Retinal pigment epithelial cell (primary cell): ENCODE results near the gene ZFPL1.

Source experiments
- DNase-seq: peaks from one replicate; pipeline ENCODE4 v3.0.0-alpha.2; 2010; ENCODE audit warnings: low read depth
- H3K4me3 ChIP-seq: 2 replicates; pipeline ENCODE4 v1.5.1; 2011; ENCODE audit warnings: mild to moderate bottlenecking, low read length, control low read depth, moderate library complexity
- TF ChIP-seq, protein P1 (sequence below): conservative IDR thresholded peaks from 2 replicates; pipeline ENCODE4 v1.5.1; 2011; ENCODE audit warnings: low read depth, low read length, control low read depth, inconsistent platforms

The ZFPL1 gene

DNA sequence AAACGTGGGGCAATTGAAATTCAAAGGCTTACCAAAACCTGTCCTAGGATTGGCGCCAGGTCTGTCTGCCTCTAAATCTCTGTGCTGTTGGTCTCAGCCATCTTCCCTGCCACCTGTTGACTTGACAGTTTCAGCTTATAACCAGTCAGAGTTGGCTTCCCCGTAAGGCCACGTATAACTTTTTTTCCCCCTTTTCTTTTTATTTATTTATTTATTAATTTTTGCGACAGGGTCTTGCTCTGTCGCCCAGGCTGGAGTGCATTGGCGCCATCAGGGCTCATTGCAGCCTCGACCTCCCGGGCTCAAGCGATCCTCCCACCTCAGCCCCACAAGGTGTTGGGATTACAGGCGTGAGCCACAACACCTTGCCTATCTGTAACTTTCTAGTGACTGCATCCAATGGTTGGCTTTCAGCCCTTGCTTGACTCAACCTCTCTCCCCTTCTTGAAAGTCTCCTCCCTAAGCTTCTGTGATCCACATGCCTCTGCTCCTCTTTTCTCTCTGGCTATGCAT lies 51.7 kb downstream of the ZFPL1 start:
- H3K4me3 ChIP-seq, result peak overlapping the region; percentile 91
- no peak for DNase-seq
- TF ChIP-seq, protein P1, sequence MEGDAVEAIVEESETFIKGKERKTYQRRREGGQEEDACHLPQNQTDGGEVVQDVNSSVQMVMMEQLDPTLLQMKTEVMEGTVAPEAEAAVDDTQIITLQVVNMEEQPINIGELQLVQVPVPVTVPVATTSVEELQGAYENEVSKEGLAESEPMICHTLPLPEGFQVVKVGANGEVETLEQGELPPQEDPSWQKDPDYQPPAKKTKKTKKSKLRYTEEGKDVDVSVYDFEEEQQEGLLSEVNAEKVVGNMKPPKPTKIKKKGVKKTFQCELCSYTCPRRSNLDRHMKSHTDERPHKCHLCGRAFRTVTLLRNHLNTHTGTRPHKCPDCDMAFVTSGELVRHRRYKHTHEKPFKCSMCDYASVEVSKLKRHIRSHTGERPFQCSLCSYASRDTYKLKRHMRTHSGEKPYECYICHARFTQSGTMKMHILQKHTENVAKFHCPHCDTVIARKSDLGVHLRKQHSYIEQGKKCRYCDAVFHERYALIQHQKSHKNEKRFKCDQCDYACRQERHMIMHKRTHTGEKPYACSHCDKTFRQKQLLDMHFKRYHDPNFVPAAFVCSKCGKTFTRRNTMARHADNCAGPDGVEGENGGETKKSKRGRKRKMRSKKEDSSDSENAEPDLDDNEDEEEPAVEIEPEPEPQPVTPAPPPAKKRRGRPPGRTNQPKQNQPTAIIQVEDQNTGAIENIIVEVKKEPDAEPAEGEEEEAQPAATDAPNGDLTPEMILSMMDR, result no peak

DNA sequence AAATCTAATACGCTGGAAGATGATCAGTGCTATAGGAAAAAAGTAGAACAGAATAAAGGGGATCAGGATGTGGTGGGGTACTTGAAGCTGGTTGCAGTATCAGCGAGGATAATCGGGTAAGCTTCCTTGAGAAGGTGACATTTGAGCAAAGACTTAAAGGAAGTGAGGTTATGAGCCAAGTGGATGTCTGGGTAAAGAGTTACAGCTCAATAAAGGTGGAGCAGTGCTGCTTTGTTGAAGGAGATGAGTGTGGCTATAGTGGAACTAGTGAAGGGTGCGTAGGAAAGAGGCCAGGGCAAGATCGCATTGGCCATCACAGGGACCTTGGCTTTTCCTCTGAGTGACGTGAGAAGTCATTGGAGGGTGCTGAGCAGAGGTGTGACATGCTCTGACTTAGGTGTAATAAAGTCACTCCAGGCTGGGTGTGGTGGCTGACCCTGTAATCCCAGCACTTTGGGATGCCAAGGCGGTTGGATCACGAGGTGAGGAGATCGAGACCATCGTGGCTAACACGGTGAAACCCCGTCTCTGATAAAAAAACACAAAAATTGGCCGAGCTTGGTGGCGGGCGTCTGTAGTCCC lies 52.6 kb downstream of the ZFPL1 start:
- H3K4me3 ChIP-seq, result no peak overlapping the region
- no peak for DNase-seq
- TF ChIP-seq, protein P1, result no peak
